ENCODE data around the gene CETP.

The CETP gene

GRCh38 chr16:56961851-56962281 is at the start of gene CETP:
CETP (plus strand) TSS chr16:56961950; CDS start chr16:56961980, 30 bp downstream.
- peaks cover 3% of the 10 kb centered on the region for H3K9me3 ChIP-seq (ENCODE audit: severe bottlenecking)
- H3K27me3 ChIP-seq (ENCODE audit: insufficient read depth, poor library complexity, severe bottlenecking): no peaks in the 10 kb centered on the region
- no peak for ATAC-seq (ENCODE audit: low read depth)
- DNase-seq (ENCODE audit: low spot score): no peak
- H3K4me1 ChIP-seq (ENCODE audit: insufficient read depth, poor library complexity, severe bottlenecking): peaks cover 8% of the 10 kb centered on the region
- no peak within 1 kb of the TSS for H3K27ac ChIP-seq (ENCODE audit: poor library complexity, severe bottlenecking)
- H3K36me3 ChIP-seq (ENCODE audit: low read depth): no peaks in the 10 kb centered on the region
- no peak for TF ChIP-seq CTCF (IDR thresholded peaks at IDR 0.05; ENCODE audit: poor library complexity, severe bottlenecking)
- H3K4me3 ChIP-seq (ENCODE audit: severe bottlenecking): no peak within 1 kb of the TSS

GRCh38 chr16:56912746-56913708 is 48.7 kb upstream of the CETP start:
- Histone ChIP-seq H3K36me3 (ENCODE audit: low read depth) (no peaks in the 10 kb centered on the region), H3K9me3 (ENCODE audit: severe bottlenecking) (no peaks in the 10 kb centered on the region), H3K4me3 (ENCODE audit: severe bottlenecking) (no peak overlapping the region), H3K27me3 (ENCODE audit: insufficient read depth, poor library complexity, severe bottlenecking) (no peaks in the 10 kb centered on the region), H3K27ac (ENCODE audit: poor library complexity, severe bottlenecking) (peak overlapping the region; percentile 91), H3K4me1 (ENCODE audit: insufficient read depth, poor library complexity, severe bottlenecking) (peaks cover 38% of the 10 kb centered on the region)
- DNase-seq (ENCODE audit: low spot score) (no peak), ATAC-seq (ENCODE audit: low read depth) (peak; percentile 69)
- no peak for TF ChIP-seq CTCF (IDR thresholded peaks at IDR 0.05; ENCODE audit: poor library complexity, severe bottlenecking)

- H3K9me3 ChIP-seq (ENCODE audit: severe bottlenecking): no peaks in the 10 kb centered on the region
- ATAC-seq (ENCODE audit: low read depth) (no peak), DNase-seq (ENCODE audit: low spot score) (no peak)
- H3K4me1 ChIP-seq (ENCODE audit: insufficient read depth, poor library complexity, severe bottlenecking): peaks cover 37% of the 10 kb centered on the region
- TF ChIP-seq CTCF (IDR thresholded peaks at IDR 0.05; ENCODE audit: poor library complexity, severe bottlenecking): no peak
- no peak overlapping the region for H3K27ac ChIP-seq (ENCODE audit: poor library complexity, severe bottlenecking)
- H3K27me3 ChIP-seq (ENCODE audit: insufficient read depth, poor library complexity, severe bottlenecking): no peaks in the 10 kb centered on the region
- no peaks in the 10 kb centered on the region for H3K36me3 ChIP-seq (ENCODE audit: low read depth)
- H3K4me3 ChIP-seq (ENCODE audit: severe bottlenecking): no peak overlapping the region
Observed at GRCh38 chr16:56914896-56915295, 46.9 kb upstream of the CETP start.

DNA sequence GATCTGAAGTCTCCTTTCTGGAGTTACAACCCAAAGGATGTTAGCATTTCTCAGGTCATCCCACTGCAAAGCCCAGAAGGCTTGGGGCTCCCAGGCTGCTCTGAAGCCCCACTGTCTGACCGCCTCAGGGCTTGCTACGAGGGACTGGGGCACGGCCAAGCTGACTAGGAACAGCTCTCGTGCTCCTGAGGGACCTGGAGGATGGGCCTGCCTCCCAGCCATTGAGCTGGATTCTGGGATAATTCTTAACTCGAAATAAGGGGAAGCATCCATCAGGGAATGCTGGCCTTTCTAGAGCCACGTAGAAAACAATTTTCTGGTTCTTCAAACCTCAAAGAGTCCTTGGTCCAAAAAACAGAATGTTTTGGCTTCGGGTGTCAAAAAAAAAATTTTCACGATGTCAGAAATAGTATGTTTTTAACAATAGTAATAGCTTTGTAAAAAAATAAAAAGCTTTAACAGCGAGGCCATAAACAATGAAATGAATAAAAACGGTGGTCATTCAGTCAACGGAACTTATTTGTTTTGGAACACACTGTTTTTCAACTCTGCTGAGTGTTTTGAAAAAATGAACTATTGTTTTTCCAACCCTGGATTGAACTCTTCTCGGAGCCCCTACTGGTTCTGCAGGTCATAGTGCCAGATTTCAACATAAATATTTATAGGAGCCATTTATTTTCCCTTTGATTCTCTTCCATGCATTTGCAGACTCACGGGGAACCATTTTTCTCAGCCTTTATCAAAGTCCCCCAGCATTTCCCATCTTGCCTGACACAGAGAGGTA is 46.2 kb upstream of the CETP start:
- Histone ChIP-seq H3K27me3 (ENCODE audit: insufficient read depth, poor library complexity, severe bottlenecking) (no peaks in the 10 kb centered on the region), H3K9me3 (ENCODE audit: severe bottlenecking) (no peaks in the 10 kb centered on the region), H3K4me3 (ENCODE audit: severe bottlenecking) (no peak overlapping the region), H3K4me1 (ENCODE audit: insufficient read depth, poor library complexity, severe bottlenecking) (peaks cover 31% of the 10 kb centered on the region), H3K36me3 (ENCODE audit: low read depth) (no peaks in the 10 kb centered on the region), H3K27ac (ENCODE audit: poor library complexity, severe bottlenecking) (no peak overlapping the region)
- DNase-seq (ENCODE audit: low spot score) (no peak), ATAC-seq (ENCODE audit: low read depth) (no peak)
- TF ChIP-seq CTCF (IDR thresholded peaks at IDR 0.05; ENCODE audit: poor library complexity, severe bottlenecking): no peak

Data from RWPE2 (cell line).